Epidermal melanocyte (primary cell): ENCODE data around the gene MC5R.
"Not testable (repeated sequence)": the region's sequence is repeated elsewhere in the genome, so short reads cannot be mapped to it uniquely, and the experiment has no call there.

Experiments used
- DNase-seq: peaks from one replicate; pipeline ENCODE4 v3.0.0; 2011; ENCODE audit warnings: low spot score; ENCODE audit not compliant: insufficient read length

The MC5R gene

GRCh38 chr18:13836559-13836958 lies 12.6 kb downstream of the MC5R start:
- DNase-seq = no peak

GRCh38 chr18:13849791-13850190 lies 25.8 kb downstream of the MC5R start:
- DNase-seq = no peak

GRCh38 chr18:13862898-13863297 lies 38.9 kb downstream of the MC5R start:
- not testable (repeated sequence) for DNase-seq

GRCh38 chr18:13868501-13869271 lies 44.7 kb downstream of the MC5R start:
- DNase-seq = no peak

- no peak for DNase-seq
Observed at GRCh38 chr18:13871701-13872100, 47.8 kb downstream of the MC5R start.

GRCh38 chr18:13872373-13872772 lies 48.4 kb downstream of the MC5R start:
- DNase-seq = no peak

DNA sequence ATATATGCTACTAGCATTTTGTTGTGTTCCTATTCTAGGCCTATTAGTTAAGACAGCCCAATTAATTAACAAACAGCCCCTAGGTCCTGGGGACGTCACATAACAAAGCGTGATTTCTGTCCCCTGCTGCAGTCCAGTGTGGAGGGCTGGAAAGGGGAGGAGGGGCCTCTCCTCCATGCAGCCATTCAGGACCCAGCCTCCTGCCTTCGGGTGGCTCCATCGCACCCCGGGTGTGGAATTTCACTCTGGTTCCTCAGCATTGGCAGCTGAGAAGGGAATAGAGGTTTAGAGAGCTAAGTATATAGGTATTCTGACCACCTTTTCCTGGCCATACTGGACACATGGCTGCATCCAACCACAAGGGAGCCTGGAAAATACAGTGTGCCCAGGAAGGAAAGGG lies 49.0 kb downstream of the MC5R start:
- no peak for DNase-seq

DNA sequence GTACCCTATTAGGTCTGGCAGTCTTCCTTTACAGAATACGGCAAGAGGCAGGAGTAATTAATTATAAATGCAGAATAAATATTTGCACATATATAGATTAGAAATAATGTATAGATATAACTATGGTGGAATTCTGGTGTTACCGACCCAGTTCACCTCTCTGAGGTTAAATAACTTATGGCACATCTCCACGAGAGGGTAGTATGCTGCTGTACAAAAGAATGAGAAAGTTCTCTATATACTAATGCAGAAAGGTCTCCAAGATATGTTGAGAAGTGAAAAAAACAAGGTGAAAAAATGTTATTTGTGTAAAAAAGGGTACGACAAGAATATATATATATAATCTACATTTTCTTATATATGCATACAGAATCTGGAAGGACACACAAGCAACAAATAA lies 50.6 kb downstream of the MC5R start:
- DNase-seq = no peak
